DOHH2 (cell line): ENCODE data around the gene ARHGEF1.
"Not testable (repeated sequence)": the region's sequence is repeated elsewhere in the genome, so short reads cannot be mapped to it uniquely, and the experiment has no call there.

Source experiments
- H3F3A ChIP-seq: fragments of 200-600 bp; sonication (generic), shearing (Covaris generic); 2 replicates; pipeline ENCODE4 v1.6.0; 2016; ENCODE audit warnings: antibody characterized with exemption, mild to moderate bottlenecking; ENCODE audit not compliant: control insufficient read depth, insufficient read depth
- H3K27ac ChIP-seq: fragments of 200-600 bp; sonication (generic); 2 replicates; pipeline ENCODE4 v1.5.1; 2014; ENCODE audit warnings: low read depth, mild to moderate bottlenecking, low read length, moderate library complexity
- H3K27me3 ChIP-seq: fragments of 200-600 bp; sonication (generic); 2 replicates; pipeline ENCODE4 v1.6.1; 2014; ENCODE audit warnings: mild to moderate bottlenecking, low read length, mixed read lengths; ENCODE audit not compliant: control insufficient read depth
- H3K36me3 ChIP-seq: fragments of 200-600 bp; sonication (generic); 2 replicates; pipeline ENCODE4 v1.6.1; 2014; ENCODE audit warnings: mild to moderate bottlenecking, low read length, moderate library complexity, mixed read lengths; ENCODE audit not compliant: control insufficient read depth
- H3K4me1 ChIP-seq: fragments of 200-600 bp; sonication (generic); 2 replicates; pipeline ENCODE4 v1.6.1; 2014; ENCODE audit warnings: mild to moderate bottlenecking, low read length, mixed read lengths; ENCODE audit not compliant: control insufficient read depth
- H3K4me2 ChIP-seq: fragments of 200-600 bp; sonication (generic); 2 replicates; pipeline ENCODE4 v1.6.0; 2014; ENCODE audit warnings: mild to moderate bottlenecking, low read length, moderate library complexity
- H3K4me3 ChIP-seq: fragments of 200-600 bp; sonication (generic); 2 replicates; pipeline ENCODE4 v1.5.1; 2014; ENCODE audit warnings: mild to moderate bottlenecking, low read length, mixed read lengths
- H3K79me2 ChIP-seq: fragments of 200-600 bp; sonication (generic); 2 replicates; pipeline ENCODE4 v1.6.1; 2014; ENCODE audit warnings: mild to moderate bottlenecking, low read length, mixed read lengths; ENCODE audit not compliant: control insufficient read depth
- H3K9me2 ChIP-seq: fragments of 200-600 bp; sonication (generic); replicated peaks from 2 replicates; pipeline ENCODE4 v1.6.1; 2014; ENCODE audit warnings: mild to moderate bottlenecking, low read length, mixed read lengths; ENCODE audit not compliant: control insufficient read depth
- H3K9me3 ChIP-seq: fragments of 200-600 bp; sonication (generic); 2 replicates; pipeline ENCODE4 v1.6.1; 2014; ENCODE audit warnings: antibody characterized with exemption, low read length, mixed read lengths; ENCODE audit not compliant: control insufficient read depth, insufficient read depth
- H4K20me1 ChIP-seq: fragments of 200-600 bp; sonication (generic); 2 replicates; pipeline ENCODE4 v1.6.0; 2014; ENCODE audit warnings: low read depth, mild to moderate bottlenecking, antibody characterized with exemption, low read length, moderate library complexity; ENCODE audit not compliant: control insufficient read depth, insufficient read depth
- CTCF ChIP-seq: fragments of 200-600 bp; sonication (generic); IDR thresholded peaks from one replicate; pipeline ENCODE4 v1.5.1; 2014; ENCODE audit warnings: antibody characterized with exemption, mild to moderate bottlenecking, low read depth, low read length; ENCODE audit not compliant: poor library complexity, severe bottlenecking
- EZH2phosphoT487 ChIP-seq: fragments of 200-600 bp; sonication (generic); IDR thresholded peaks from 2 replicates; pipeline ENCODE4 v1.6.1; 2017; ENCODE audit warnings: borderline replicate concordance, mild to moderate bottlenecking, antibody characterized with exemption, low read length, moderate library complexity, mixed read lengths

ARHGEF1 gene

DNA sequence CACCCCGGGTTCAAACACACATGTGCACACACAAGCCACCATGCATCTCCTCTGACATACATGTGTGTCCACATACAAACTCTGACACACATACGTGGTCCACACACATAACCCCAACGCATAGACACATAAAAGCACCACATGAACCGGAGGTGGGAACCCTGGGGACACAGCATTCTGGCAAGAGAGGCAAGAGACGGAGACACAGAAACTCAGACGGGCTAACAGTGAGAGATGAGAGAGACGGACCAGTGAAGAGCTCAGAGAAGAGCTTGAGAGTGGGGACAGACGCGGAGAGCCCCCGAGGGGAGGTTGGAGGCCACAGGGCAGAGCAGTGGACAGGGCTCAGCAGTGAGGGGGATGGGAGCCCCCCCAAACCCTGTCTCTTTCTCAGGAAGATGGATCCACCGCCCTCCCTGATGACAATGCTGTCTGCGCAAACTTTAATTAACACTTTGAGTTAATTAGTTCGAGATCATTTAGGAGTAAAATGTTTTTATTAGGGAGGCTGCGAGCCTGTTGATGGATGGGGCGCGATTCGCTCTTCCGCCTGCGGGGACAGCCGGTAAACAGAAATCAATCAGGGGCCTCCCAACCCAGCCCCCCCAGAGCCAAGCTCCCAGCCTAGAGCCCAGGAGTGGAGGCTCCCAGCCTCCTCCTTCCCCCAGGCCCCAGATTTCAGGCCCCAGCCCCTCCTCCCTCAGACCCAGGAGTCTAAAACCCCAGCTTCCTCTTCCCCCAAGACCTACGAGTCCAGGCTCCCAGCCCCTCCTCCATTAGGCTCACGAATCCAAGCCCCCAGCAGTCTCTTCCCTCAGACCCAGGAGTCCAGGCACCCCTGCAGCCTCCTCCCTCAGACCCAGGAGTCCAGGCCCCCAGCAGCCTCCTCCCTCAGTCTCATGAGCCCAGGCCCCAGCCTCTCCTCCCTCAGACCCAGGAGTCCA, 54.8 kb downstream of the ARHGEF1 start:
- H3K27ac ChIP-seq: peak overlapping the region; percentile 96

GRCh38 chr19:41939209-41939608, 56.2 kb downstream of the ARHGEF1 start:
- not testable (repeated sequence) for H3K79me2 ChIP-seq, H3K27me3 ChIP-seq, H3K36me3 ChIP-seq, H3K9me3 ChIP-seq, H4K20me1 ChIP-seq, H3K9me2 ChIP-seq
- Histone ChIP-seq H3K4me1 (peaks cover 81% of the 10 kb centered on the region), H3F3A (peaks cover 52% of the 10 kb centered on the region), H3K4me2 (peak overlapping the region; percentile 96), H3K4me3 (peak overlapping the region; percentile 97), H3K27ac (peak overlapping the region; percentile 96)

More for the DNA sequence above, 54.8 kb downstream of the ARHGEF1 start:
- H3K9me2 ChIP-seq: no peaks in the 10 kb centered on the region
- no peak for TF ChIP-seq EZH2phosphoT487
- no peak for TF ChIP-seq CTCF
- peaks cover 57% of the 10 kb centered on the region for H3F3A ChIP-seq
- H3K27me3 ChIP-seq: no peaks in the 10 kb centered on the region
- H3K36me3 ChIP-seq: peaks cover 6% of the 10 kb centered on the region
- H3K4me3 ChIP-seq: peak overlapping the region; percentile 49
- peak overlapping the region; percentile 96 for H3K4me2 ChIP-seq
- no peaks in the 10 kb centered on the region for H4K20me1 ChIP-seq
- peaks cover 81% of the 10 kb centered on the region for H3K4me1 ChIP-seq
- no peaks in the 10 kb centered on the region for H3K9me3 ChIP-seq
- H3K79me2 ChIP-seq: peaks cover 9% of the 10 kb centered on the region

DNA sequence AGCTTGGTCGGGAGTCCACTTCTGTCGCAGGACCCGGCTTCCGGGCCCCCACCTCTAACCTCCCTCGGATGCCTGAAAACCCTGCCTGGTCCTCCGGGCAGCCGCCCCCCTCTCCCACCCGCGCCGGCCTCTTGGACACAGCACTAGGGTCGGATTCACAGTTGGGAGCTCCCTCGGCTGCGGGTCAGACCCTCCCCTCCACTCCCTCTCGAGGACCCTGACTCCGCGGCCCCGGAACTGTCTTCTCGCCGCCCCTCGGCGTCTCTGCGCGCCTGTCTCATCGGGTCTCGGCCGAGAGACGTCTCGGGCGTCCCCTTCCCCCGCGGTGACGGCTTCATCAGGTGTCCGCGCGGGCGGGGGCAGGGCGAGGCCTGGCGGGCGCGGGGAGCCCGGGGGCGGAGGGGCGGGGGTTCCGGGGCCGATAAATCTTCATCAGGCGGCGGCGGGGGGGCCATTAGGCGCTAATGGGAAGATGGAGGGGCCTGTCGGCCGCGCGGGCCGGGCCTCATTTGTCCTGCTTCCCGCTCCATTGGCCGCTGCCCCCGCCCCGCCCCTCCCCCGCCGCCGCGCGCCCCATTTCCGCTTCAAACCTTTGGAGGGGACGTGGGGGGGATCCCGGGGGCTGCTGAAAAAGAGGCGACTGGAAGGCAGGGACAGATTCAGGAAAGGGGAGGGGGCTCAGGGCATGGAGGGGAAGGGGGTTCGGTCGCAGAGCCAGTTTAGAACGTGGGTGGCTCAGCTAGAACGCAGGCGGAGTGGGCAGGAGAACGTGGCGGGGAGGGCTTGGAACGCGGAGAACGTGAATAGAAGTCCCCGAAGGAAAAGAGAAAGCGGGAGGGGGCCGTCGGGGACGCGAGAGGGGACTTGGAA, 57.1 kb downstream of the ARHGEF1 start:
- peaks cover 81% of the 10 kb centered on the region for H3K4me1 ChIP-seq
- no peaks in the 10 kb centered on the region for H4K20me1 ChIP-seq
- no peaks in the 10 kb centered on the region for H3K27me3 ChIP-seq
- peak overlapping the region; percentile 96 for H3K27ac ChIP-seq
- no peak for TF ChIP-seq EZH2phosphoT487
- TF ChIP-seq CTCF: no peak
- no peaks in the 10 kb centered on the region for H3K9me3 ChIP-seq
- H3K4me2 ChIP-seq: peak overlapping the region; percentile 96
- peak overlapping the region; percentile 97 for H3K4me3 ChIP-seq
- peaks cover 9% of the 10 kb centered on the region for H3K79me2 ChIP-seq
- peaks cover 57% of the 10 kb centered on the region for H3F3A ChIP-seq
- no peaks in the 10 kb centered on the region for H3K9me2 ChIP-seq
- peaks cover 14% of the 10 kb centered on the region for H3K36me3 ChIP-seq
